ENCODE results near the gene ESAM.
A peak's percentile ranks its signal among the peaks of the same experiment; 100 is the strongest.

Gene ESAM

DNA sequence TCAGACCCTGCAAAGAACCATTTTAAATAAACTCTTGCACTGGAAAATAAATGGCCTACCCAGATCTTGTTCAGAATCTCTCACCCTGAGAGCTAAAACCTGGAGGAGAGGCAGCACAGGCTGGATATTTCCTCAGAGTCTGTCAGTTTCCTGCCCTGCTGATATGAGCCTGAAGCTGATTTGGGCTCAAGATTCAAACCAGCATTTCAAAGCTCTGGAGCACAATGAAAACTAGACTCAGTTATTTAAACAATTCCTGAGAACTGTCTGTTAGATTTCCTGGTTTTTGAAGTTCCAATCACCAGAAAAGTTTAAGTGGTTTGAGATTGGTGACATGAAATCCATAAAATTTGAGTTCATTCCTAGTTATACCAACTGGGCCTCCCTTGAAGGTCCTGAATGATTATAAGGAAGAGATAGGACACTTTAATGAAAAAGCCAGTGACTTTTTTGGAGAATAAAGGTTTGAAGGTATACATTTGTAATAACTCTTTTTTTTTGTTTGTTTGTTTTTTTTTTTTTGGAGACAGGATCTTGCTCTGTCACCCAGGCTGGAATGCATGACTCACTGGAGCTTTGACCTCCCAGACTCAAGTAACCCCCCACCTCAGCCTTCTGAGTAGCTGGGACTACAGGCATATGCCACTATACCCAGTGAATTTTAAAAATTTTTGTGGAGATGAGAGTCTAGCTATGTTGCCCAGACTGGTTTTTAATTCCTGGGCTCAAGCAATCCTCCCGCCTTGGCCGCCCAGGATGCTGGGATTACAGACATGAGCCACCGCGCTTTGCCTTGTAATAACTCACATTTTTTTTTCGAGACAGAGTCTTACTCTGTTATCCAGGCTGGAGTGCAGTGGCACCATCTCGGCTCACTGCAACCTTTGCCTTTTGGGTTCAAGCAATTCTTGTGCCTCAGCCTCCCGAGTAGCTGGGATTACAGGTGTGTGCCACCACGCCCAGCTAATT, 8.0 kb upstream of the ESAM start:
- DNase-seq = no peak

DNA sequence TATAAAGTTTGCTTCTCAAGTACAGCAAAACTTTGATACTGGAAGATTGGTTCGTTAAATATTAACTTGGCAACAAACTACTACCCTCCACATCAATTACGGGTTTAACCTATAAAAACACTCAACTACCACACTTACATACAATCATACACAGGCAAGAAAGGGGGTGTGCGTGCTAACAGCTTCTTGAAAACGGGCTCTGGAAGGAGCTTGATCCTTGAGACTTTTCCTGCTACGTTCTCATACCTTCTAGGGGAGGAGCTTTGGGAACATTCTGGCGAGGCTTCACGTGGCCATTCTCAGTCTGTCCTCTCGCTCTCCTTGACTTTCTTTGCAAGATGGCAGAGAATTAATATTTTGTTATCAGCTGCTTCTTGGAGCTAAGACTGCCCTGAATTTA, 6.8 kb upstream of the ESAM start:
- no peak for DNase-seq

GRCh38 chr11:124766156-124766555, 4.1 kb upstream of the ESAM start:
- no peak for DNase-seq

DNA sequence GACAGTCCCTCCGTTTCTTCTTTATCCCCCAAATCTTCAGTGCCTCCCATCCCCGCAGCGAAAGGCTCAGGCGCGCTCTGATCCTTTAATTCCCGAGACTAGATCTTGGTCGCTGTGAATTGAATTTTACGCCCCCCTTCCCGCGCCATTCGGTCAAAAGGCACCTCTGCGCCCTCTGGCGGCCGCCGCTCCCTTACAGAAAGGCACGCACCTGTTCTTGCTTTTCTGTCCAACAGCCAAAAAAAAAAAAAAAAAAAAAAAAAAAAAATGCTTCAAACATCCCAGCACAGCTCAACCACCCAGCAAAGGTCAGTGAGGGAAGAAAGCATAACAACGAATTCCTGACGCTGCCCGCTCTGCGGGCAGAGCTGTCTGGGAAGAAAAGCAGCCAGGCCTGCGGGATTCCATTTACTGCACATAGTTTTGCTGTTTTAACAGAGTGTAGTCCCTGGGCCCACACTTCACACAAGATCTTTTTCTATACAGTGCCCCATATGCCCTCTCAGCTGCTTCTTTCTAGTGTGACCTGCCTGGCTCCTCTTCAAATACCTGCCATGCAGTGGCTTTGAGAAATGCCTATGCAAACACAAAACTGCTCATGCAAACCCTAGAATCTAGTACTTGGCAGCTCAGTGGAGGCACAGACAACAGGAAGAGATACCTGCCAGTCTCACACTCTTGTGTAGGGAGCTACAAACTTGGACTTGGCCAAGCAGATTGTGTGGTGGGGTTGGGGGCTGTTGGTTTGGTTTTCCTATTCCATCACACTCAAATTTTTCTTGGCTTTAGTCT, 1.3 kb upstream of the ESAM start:
- DNase-seq = peak; percentile 64

- DNase-seq = no peak
Measured at GRCh38 chr11:124762624-124763155, 600 bp upstream of the ESAM start.

- no peak for DNase-seq
Measured at GRCh38 chr11:124761301-124762104, 587 bp downstream of the ESAM start.

DNA sequence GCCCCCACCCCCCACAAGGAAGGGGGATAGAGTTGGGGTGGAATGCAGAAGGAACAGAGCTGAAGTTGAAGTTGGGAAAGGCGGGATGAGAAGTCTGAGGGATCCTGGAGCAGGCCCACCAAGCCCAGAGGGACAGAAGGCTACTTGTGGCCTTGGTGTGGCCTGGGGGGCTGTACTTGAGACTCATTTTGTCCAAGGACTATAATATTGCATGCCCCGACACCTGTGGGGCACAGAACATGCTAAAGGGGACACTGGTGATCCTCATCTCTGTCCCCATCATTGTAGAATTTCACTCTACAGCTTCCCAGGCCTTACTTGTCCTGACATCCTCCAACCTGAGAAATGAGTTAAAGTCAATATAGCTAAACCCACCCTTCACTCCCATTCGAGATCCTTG, 1.3 kb downstream of the ESAM start:
- no peak for DNase-seq

GRCh38 chr11:124760205-124760652, 1.9 kb downstream of the ESAM start:
- DNase-seq = no peak

DNA sequence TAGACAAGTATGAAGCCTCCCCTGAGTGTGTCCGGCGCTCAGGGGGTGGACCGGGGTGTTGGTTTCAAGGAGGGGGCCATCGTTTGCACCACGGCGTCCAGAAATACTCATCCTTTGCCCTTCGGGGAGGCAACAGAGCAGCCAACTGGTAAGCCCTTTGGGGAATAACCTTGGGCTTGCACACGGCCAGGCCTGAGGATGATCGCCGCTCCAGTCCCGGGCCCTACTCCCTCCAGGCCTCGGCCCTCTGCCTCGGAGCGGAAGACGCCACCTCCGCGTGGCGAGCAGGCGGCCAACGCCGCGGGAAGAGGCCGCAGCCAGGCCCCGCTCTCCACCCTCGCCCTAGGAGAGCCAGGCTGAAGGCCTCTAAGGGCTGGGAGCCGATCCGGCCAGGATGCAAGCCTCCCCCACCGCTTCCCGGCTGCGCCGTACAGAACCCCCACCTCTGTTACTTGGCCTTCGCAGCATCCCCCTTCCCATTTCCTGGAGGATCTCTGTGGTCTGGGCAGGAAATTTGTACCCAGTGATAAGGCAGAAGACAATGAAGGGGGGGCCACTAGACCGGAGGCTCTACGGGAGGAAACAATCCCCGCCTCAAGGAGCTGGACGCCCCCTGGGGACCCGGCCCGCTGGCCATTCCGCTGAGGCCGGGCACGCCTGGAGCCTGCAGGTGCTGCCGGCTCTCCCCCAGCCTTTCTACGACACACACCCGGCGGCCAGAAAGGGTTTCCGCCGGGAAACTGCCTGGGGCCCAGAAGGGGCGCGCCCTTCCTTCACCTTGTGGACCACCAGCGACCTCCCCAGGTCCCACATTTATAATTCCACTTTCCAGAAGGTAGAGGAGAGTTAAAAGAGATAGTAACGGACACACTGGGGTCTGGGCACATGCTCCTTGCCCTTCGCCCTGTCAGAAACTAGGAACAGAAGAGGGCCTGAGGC, 2.6 kb downstream of the ESAM start:
- no peak for DNase-seq

GRCh38 chr11:124758355-124759265, 3.5 kb downstream of the ESAM start:
- DNase-seq = peak; percentile 72

DNA sequence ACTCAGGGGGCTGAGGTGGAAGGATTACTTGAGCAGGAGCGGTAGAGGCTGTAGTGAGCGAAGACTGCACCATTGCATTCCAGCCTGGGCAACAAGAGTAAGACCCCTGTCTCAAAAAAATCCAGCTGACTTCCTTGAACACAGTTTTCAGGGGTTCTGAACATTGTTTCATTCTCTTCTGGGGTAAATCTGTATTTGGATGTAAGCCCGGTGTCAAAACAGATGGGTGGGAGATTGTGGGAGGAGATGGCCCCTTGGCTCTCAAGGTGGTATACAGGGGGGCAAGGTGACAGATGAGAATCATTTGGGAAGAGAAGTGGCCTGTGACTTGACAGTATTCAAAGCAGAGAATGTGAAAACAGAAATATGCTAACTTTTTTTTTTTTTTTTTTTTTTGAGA, 4.8 kb downstream of the ESAM start:
- no peak for DNase-seq

DNA sequence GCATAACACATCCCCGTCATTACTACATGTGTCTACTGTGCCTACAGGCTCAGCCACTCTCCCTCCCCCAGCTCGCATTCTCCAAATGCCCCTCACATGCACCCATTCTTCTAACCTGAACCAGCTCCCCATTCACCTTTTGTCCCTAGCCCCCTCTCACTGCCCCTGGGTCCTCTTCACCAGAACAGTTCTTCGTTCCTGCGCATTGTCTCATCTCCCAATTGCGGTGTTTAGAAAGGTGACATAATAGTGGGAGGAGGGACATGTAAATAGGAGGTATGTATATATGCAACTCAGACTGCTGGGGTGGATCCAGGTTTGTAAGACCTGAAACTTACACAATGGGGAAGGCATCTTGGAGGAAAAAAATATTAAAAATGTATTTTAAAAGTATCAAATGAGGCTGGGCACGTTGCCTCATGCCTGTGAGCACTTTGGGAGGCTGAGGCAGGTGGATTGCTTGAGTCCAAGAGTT, 5.3 kb downstream of the ESAM start:
- DNase-seq = no peak

- no peak for DNase-seq
Measured at GRCh38 chr11:124756033-124756752, 5.9 kb downstream of the ESAM start.

- no peak for DNase-seq
Measured at GRCh38 chr11:124754710-124755109, 7.4 kb downstream of the ESAM start.

DNA sequence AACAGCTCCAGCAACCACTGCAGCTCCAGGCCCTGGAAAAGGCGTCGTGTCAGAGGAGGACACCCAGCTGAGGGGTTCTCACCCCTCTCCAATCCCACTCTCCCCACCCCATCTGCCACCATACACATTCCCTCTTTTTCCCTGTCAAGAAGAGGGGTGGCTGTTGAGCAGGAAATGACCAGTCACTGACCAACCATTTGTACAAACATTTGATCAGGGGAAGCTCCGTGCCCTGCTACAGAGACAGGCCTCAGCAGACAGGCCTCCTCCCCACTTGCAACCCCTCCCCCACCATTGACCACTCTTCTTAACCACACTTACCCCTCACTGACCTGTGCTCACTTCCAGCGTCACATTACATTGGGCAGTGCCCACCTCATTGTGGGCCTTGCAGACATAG, 7.8 kb downstream of the ESAM start:
- DNase-seq = no peak

DNA sequence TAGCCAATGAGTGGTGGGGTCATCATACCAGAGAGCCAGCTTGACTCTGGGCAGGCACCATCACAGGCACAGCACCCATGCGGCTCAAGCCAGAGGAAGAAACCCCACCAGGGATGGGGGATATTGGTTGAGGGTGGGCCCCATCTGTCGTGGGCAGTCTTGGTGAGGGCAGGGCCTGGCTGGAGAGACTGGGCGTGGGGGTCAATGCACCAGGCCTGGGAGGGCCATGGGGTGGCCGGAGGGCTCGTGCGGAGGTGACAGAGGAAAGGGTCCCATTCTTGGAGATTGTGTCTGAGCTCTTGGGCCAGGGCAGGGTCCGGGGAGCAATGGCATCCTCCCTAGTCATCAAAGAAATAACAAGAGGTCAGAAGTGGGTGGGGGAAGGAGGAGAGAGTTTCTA, 8.5 kb downstream of the ESAM start:
- no peak for DNase-seq

DNA sequence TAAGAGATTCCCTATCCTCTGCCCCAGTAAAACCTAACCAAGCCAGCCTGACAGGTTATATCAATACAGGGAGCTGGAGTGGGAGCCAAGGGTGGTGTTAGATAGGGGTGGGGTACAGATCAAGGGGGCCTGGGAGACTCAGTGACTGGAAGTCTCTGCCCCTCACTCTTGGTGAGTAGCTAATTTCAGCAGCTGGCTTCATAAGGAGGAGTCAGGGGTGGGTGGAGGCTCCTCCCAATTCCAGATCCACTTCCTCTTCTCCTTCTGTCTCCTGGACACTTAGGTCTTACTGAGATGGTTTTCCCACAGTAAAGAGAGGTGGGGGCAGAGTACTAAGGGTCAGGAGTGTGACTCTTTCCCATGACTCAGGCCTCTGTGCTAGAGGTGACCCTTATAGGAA, 8.9 kb downstream of the ESAM start:
- DNase-seq = no peak

GRCh38 chr11:124752471-124753102, 9.5 kb downstream of the ESAM start:
- no peak for DNase-seq

Measured in hematopoietic multipotent progenitor cell treated with erythropoietin and hydrocortisone succinate and interleukin-3 and kit ligand, for 8 days (in vitro differentiated cells).